AG09309 (cell line): ENCODE data around the gene RRP15.

Source experiments
- DNase-seq: peaks from one replicate; pipeline ENCODE4 v3.0.0-alpha.2; 2010; ENCODE audit warnings: low read depth
- H3K4me3 ChIP-seq: 2 replicates; pipeline ENCODE4 v1.5.1; 2011; ENCODE audit warnings: mild to moderate bottlenecking, low read depth, low read length, moderate library complexity; ENCODE audit not compliant: control insufficient read depth
- CTCF ChIP-seq: IDR thresholded peaks from 2 replicates; pipeline ENCODE4 v1.5.1; 2011; ENCODE audit warnings: mild to moderate bottlenecking, low read depth, low read length, inconsistent platforms; ENCODE audit not compliant: insufficient read depth, control insufficient read depth; ENCODE audit errors: missing control alignments

The RRP15 gene

GRCh38 chr1:218255090-218255489 lies 30.0 kb upstream of the RRP15 start:
- DNase-seq: no peak
- H3K4me3 ChIP-seq: no peak overlapping the region
- no peak for TF ChIP-seq CTCF

GRCh38 chr1:218257371-218257770 lies 27.7 kb upstream of the RRP15 start:
- no peak for TF ChIP-seq CTCF
- DNase-seq: no peak

GRCh38 chr1:218257971-218258370 lies 27.1 kb upstream of the RRP15 start:
- H3K4me3 ChIP-seq: no peak overlapping the region
- TF ChIP-seq CTCF: no peak
- no peak for DNase-seq

More at GRCh38 chr1:218257371-218257770, 27.7 kb upstream of the RRP15 start:
- no peak overlapping the region for H3K4me3 ChIP-seq

- no peak for DNase-seq
- no peak overlapping the region for H3K4me3 ChIP-seq
- no peak for TF ChIP-seq CTCF
Measured at GRCh38 chr1:218259339-218259738, 25.8 kb upstream of the RRP15 start.

GRCh38 chr1:218259800-218260199 lies 25.3 kb upstream of the RRP15 start:
- DNase-seq: no peak
- peak; percentile 17 for TF ChIP-seq CTCF

GRCh38 chr1:218262259-218262658 lies 22.8 kb upstream of the RRP15 start:
- no peak for TF ChIP-seq CTCF
- no peak for DNase-seq
- no peak overlapping the region for H3K4me3 ChIP-seq

More at GRCh38 chr1:218259800-218260199, 25.3 kb upstream of the RRP15 start:
- H3K4me3 ChIP-seq: no peak overlapping the region

- TF ChIP-seq CTCF: no peak
- H3K4me3 ChIP-seq: no peak overlapping the region
- DNase-seq: no peak
Measured at GRCh38 chr1:218266356-218266755, 18.7 kb upstream of the RRP15 start.
